ENCODE results near the gene FAM135A. TPM values are rescaled to one million over a fixed set of nuclear protein-coding genes. Genes with fewer than 3 reads are reported as not detected.
"Not testable (repeated sequence)": the region's sequence is repeated elsewhere in the genome, so short reads cannot be mapped to it uniquely, and the experiment has no call there.

Gene FAM135A
- total RNA-seq, 6 donors from 2014 or later: 13.7 to 57.9 (median 29.2) TPM

- no peaks in the 10 kb centered on the region for H3K9me3 ChIP-seq
- DNase-seq (no peak), ATAC-seq (ENCODE audit: low FRiP score in 2 of 2) (no peak)
- H3K4me1 ChIP-seq: no peaks in the 10 kb centered on the region
- no peak overlapping the region for H3K4me3 ChIP-seq
- no peak overlapping the region for H3K27ac ChIP-seq
- H3K36me3 ChIP-seq: no peaks in the 10 kb centered on the region
- 85 to 100% methylated on average over 1 of the region's 1 CpG for WGBS, 2 donors
- TF ChIP-seq EP300 (IDR thresholded peaks at IDR 0.05) (no peak), CTCF (IDR thresholded peaks at IDR 0.05) (no peak), POLR2A (IDR thresholded peaks at IDR 0.05) (no peak), POLR2AphosphoS5 (IDR thresholded peaks at IDR 0.05) (no peak)
- no peaks in the 10 kb centered on the region for H3K27me3 ChIP-seq
Measured at GRCh38 chr6:70557998-70558397, 144.7 kb downstream of the FAM135A start.

- H3K27me3 ChIP-seq; H3K36me3 ChIP-seq; H3K27ac ChIP-seq; H3K4me1 ChIP-seq; H3K4me3 ChIP-seq; DNase-seq; H3K9me3 ChIP-seq; ATAC-seq (ENCODE audit: low FRiP score in 2 of 2): not testable (repeated sequence)
- 80 to 95% methylated on average over 2 of the region's 2 CpGs for WGBS, 2 donors
Measured at GRCh38 chr6:70562401-70562800, 149.1 kb downstream of the FAM135A start.

GRCh38 chr6:70563530-70563929 is 150.2 kb downstream of the FAM135A start:
- TF ChIP-seq CTCF (IDR thresholded peaks at IDR 0.05) (no peak), POLR2AphosphoS5 (IDR thresholded peaks at IDR 0.05) (no peak), EP300 (IDR thresholded peaks at IDR 0.05) (no peak), POLR2A (IDR thresholded peaks at IDR 0.05) (no peak)
- Histone ChIP-seq H3K27me3 (no peaks in the 10 kb centered on the region), H3K4me1 (peaks cover 5 to 18% (median 9%) of the 10 kb centered on the region in 4 donors), H3K4me3 (no peak overlapping the region), H3K27ac (no peak overlapping the region), H3K9me3 (no peaks in the 10 kb centered on the region), H3K36me3 (no peaks in the 10 kb centered on the region)
- 75 to 77% methylated on average over 6 of the region's 6 CpGs for WGBS, 2 donors
- ATAC-seq (ENCODE audit: low FRiP score in 2 of 2) (no peak), DNase-seq (no peak)

GRCh38 chr6:70566751-70567382 is 153.6 kb downstream of the FAM135A start, which contains the start of gene SDHAF4:
SDHAF4 (plus strand) TSS chr6:70566930; CDS start chr6:70566941, 11 bp downstream.
- WGBS, 2 donors: 0 to 1% methylated on average over 13 to 45 of the region's 49 CpGs
- Histone ChIP-seq H3K4me1 (peaks cover 5 to 18% (median 9%) of the 10 kb centered on the region in 4 donors), H3K36me3 (no peaks in the 10 kb centered on the region), H3K27me3 (no peaks in the 10 kb centered on the region), H3K9me3 (no peaks in the 10 kb centered on the region), H3K4me3 (peak within 1 kb of the TSS; percentile 74 to 94 (median 84)), H3K27ac (peak within 1 kb of the TSS; percentile 80 to 97 (median 90))
- no peak for TF ChIP-seq EP300 (IDR thresholded peaks at IDR 0.05)
- TF ChIP-seq POLR2AphosphoS5 (IDR thresholded peaks at IDR 0.05): peak; percentile 80 to 84
- peak in 1 of 4 donors; percentile 85 for TF ChIP-seq POLR2A (IDR thresholded peaks at IDR 0.05)
- peak in 4 of 6 experiments; percentile 12 to 56 (median 35) for TF ChIP-seq CTCF (IDR thresholded peaks at IDR 0.05)
- peak; percentile 94 to 97 for DNase-seq
- ATAC-seq (ENCODE audit: low FRiP score in 2 of 2): peak; percentile 98 to 100

- 100% methylated on average over 2 of the region's 2 CpGs for WGBS, 2 donors
- no peak for TF ChIP-seq POLR2A (IDR thresholded peaks at IDR 0.05)
- no peak for TF ChIP-seq CTCF (IDR thresholded peaks at IDR 0.05)
- no peak for TF ChIP-seq POLR2AphosphoS5 (IDR thresholded peaks at IDR 0.05)
- TF ChIP-seq EP300 (IDR thresholded peaks at IDR 0.05): no peak
Measured at GRCh38 chr6:70574643-70575042, 161.3 kb downstream of the FAM135A start.

More at GRCh38 chr6:70574643-70575042, 161.3 kb downstream of the FAM135A start:
- H3K36me3 ChIP-seq: no peaks in the 10 kb centered on the region
- no peak for ATAC-seq (ENCODE audit: low FRiP score in 2 of 2)
- no peak overlapping the region for H3K27ac ChIP-seq
- H3K4me3 ChIP-seq: no peak overlapping the region
- no peaks in the 10 kb centered on the region for H3K27me3 ChIP-seq
- no peak for DNase-seq
- no peaks in the 10 kb centered on the region for H3K9me3 ChIP-seq
- H3K4me1 ChIP-seq: peaks cover 0 to 8% (median 2%) of the 10 kb centered on the region in 4 donors

Data from upper lobe of left lung (tissue), 6 donors.